CD14-positive monocyte (primary cell): ENCODE measurements around the gene EHD3. TPM values are rescaled to one million over a fixed set of nuclear protein-coding genes. Genes with fewer than 3 reads are reported as not detected.

ENCODE experiments used
- DNase-seq, 3 donors: peaks; one replicate each; pipeline ENCODE4 v3.0.0-alpha.2; 2011 to 2022
- H2AFZ ChIP-seq: 2 replicates; pipeline ENCODE4 v1.6.0; 2012; ENCODE audit warnings: mild to moderate bottlenecking, low read depth, low read length, inconsistent platforms; ENCODE audit not compliant: insufficient read depth, poor library complexity, severe bottlenecking
- H3K27ac ChIP-seq, 2 donors: 1 replicate in 1 of 2; 2 replicates in 1 of 2; pipeline ENCODE4 v1.5.1; 2012 to 2013; ENCODE audit warnings: low read length in 2 of 2, control low read depth in 1 of 2, inconsistent platforms in 1 of 2, low read depth in 1 of 2, mild to moderate bottlenecking in 1 of 2
- H3K27me3 ChIP-seq, 2 donors: one replicate each; pipeline versions ENCODE4 v1.6.0 to v1.6.1; 2011 to 2013; ENCODE audit warnings: low read length in 2 of 2; ENCODE audit not compliant: control insufficient read depth in 2 of 2, insufficient read depth in 2 of 2
- H3K36me3 ChIP-seq, 2 donors: replicated peaks in 1 of 2; 1 replicate in 1 of 2; 2 replicates in 1 of 2; pipeline versions ENCODE4 v1.5.1 to v1.6.1; 2012 to 2013; ENCODE audit warnings: low read length in 2 of 2, control low read depth in 1 of 2, inconsistent platforms in 1 of 2, mild to moderate bottlenecking in 1 of 2; ENCODE audit not compliant: insufficient read depth in 2 of 2, control insufficient read depth in 1 of 2
- H3K4me1 ChIP-seq, 2 donors: 1 replicate in 1 of 2; 2 replicates in 1 of 2; pipeline versions ENCODE4 v1.5.1 to v1.6.1; 2012 to 2013; ENCODE audit warnings: low read length in 2 of 2, control low read depth in 1 of 2, inconsistent platforms in 1 of 2, mild to moderate bottlenecking in 1 of 2, moderate library complexity in 1 of 2; ENCODE audit not compliant: insufficient read depth in 2 of 2, control insufficient read depth in 1 of 2
- H3K4me2 ChIP-seq: replicated peaks from 2 replicates; pipeline ENCODE3; 2012; ENCODE audit warnings: low read length, moderate library complexity, mild to moderate bottlenecking; ENCODE audit not compliant: poor library complexity, severe bottlenecking; ENCODE audit errors: extremely low read depth
- H3K4me3 ChIP-seq, 3 experiments: fragments of 200-600 bp in 1 of 3; sonication (generic) in 1 of 3; replicated peaks in 1 of 3; 1 replicate in 2 of 3; 2 replicates in 1 of 3; pipeline ENCODE4 v1.5.1; 2011 to 2013; ENCODE audit warnings: low read length in 3 of 3, mild to moderate bottlenecking in 3 of 3, control low read depth in 2 of 3, low read depth in 2 of 3, inconsistent platforms in 1 of 3, moderate library complexity in 1 of 3
- H3K79me2 ChIP-seq: 2 replicates; pipeline ENCODE4 v1.6.0; 2012; ENCODE audit warnings: mild to moderate bottlenecking, control low read depth, inconsistent platforms, low read length, moderate library complexity; ENCODE audit not compliant: insufficient read depth
- H3K9ac ChIP-seq: 2 replicates; pipeline ENCODE4 v1.6.0; 2017; ENCODE audit warnings: low read length, mild to moderate bottlenecking; ENCODE audit not compliant: insufficient read depth, poor library complexity, severe bottlenecking
- H3K9me3 ChIP-seq, 2 donors: replicated peaks in 1 of 2; 1 replicate in 1 of 2; 2 replicates in 1 of 2; pipeline versions ENCODE4 v1.5.1 to v1.6.1; 2012 to 2013; ENCODE audit warnings: low read length in 2 of 2, control low read depth in 1 of 2; ENCODE audit not compliant: control insufficient read depth in 1 of 2, insufficient read depth in 1 of 2
- H4K20me1 ChIP-seq: 2 replicates; pipeline ENCODE4 v1.6.0; 2012; ENCODE audit warnings: mild to moderate bottlenecking, low read length, control low read depth, moderate library complexity; ENCODE audit not compliant: insufficient read depth
- H3K27ac Mint-ChIP-seq, 7 donors: one replicate each; pipeline ENCODE4 v1.8.0; 2020; ENCODE audit warnings: mild to moderate bottlenecking in 7 of 7, mixed read lengths in 7 of 7, moderate library complexity in 6 of 7, inconsistent platforms in 2 of 7
- H3K27me3 Mint-ChIP-seq, 3 donors: one replicate each; pipeline ENCODE4 v1.8.0; 2021 to 2022; ENCODE audit warnings: low read depth in 3 of 3, mild to moderate bottlenecking in 3 of 3, mixed read lengths in 3 of 3, moderate library complexity in 3 of 3, inconsistent platforms in 1 of 3
- H3K36me3 Mint-ChIP-seq, 2 donors: one replicate each; pipeline ENCODE4 v1.8.0; 2020; ENCODE audit warnings: mixed read lengths in 2 of 2, inconsistent platforms in 1 of 2, mild to moderate bottlenecking in 1 of 2
- H3K4me1 Mint-ChIP-seq: one replicate; pipeline ENCODE4 v1.8.0; 2020; ENCODE audit warnings: mild to moderate bottlenecking, mixed read lengths
- H3K4me3 Mint-ChIP-seq, 2 donors: one replicate each; pipeline ENCODE4 v1.8.0; 2020; ENCODE audit warnings: mild to moderate bottlenecking in 2 of 2, mixed read lengths in 2 of 2, moderate library complexity in 1 of 2
- H3K9me3 Mint-ChIP-seq, 7 donors: one replicate each; pipeline ENCODE4 v1.8.0; 2020 to 2022; ENCODE audit warnings: mixed read lengths in 7 of 7, mild to moderate bottlenecking in 6 of 7, moderate library complexity in 6 of 7, inconsistent platforms in 2 of 7
- WGBS: methylation state at CpG from one replicate; pipeline ENCODE4 v1.1.5; 2013; ENCODE audit warnings: missing lambda C conversion rate; ENCODE audit not compliant: insufficient coverage; 5-methylcytosine and 5-hydroxymethylcytosine counted together
- intact Hi-C, 2 donors: fragments of 100-400 bp; cut with micrococcal nuclease; formaldehyde crosslinking; loops; one replicate each; pipeline versions ENCODE4 v1.15.0 to v1.15.1; 2023
- polyA plus RNA-seq, 3 donors: library from polyadenylated mRNA; depleted of rRNA in 1 of 3; unstranded in 2 of 3; stranded (reverse) in 1 of 3; fragments of 300-500 nt in 2 of 3; fragments of >200 nt in 1 of 3; fragmentation: Illumina TruSeq in 2 of 3; gene quantifications; 1 replicate in 2 of 3; 2 replicates in 1 of 3; pipeline ENCODE4 v1.2.3, GENCODE V29; 2012 to 2021
- TF ChIP-seq, protein P1 (sequence below): fragments of 200-600 bp; IDR thresholded peaks from one replicate; pipeline ENCODE4 v1.8.0; 2022; ENCODE audit warnings: antibody characterized with exemption, mild to moderate bottlenecking

EHD3 gene
- polyA plus RNA-seq, 3 donors = 1.1 to 1.5 (median 1.4) TPM

DNA sequence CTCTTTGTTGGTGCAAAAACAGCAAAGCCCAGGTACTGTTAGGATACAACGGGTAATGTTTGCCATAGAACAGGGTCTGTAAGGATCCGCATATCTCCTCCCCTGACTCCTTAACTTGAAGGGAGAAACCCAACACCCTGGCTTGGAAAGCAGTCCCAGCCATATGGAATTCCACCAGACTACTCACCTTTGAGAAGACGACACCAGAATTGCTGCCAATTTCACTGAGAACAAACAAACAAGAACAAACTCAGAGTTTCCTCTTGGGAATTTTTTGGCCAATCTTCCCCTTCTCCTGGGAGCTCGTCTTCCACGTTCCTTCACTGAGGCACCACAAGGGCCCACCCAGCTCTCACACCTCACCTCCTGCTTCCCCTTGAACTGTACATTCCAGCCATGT is 45.8 kb upstream of the EHD3 start:
- Histone ChIP-seq H3K4me2 (no peak overlapping the region), H3K4me3 (no peak overlapping the region), H4K20me1 (no peaks in the 10 kb centered on the region), H3K9ac (no peak overlapping the region), H3K27me3 (no peaks in the 10 kb centered on the region), H3K9me3 (no peaks in the 10 kb centered on the region), H3K36me3 (no peaks in the 10 kb centered on the region), H3K27ac (no peak overlapping the region), H3K79me2 (no peaks in the 10 kb centered on the region), H3K4me1 (no peaks in the 10 kb centered on the region), H2AFZ (no peak overlapping the region)
- TF ChIP-seq, protein P1, sequence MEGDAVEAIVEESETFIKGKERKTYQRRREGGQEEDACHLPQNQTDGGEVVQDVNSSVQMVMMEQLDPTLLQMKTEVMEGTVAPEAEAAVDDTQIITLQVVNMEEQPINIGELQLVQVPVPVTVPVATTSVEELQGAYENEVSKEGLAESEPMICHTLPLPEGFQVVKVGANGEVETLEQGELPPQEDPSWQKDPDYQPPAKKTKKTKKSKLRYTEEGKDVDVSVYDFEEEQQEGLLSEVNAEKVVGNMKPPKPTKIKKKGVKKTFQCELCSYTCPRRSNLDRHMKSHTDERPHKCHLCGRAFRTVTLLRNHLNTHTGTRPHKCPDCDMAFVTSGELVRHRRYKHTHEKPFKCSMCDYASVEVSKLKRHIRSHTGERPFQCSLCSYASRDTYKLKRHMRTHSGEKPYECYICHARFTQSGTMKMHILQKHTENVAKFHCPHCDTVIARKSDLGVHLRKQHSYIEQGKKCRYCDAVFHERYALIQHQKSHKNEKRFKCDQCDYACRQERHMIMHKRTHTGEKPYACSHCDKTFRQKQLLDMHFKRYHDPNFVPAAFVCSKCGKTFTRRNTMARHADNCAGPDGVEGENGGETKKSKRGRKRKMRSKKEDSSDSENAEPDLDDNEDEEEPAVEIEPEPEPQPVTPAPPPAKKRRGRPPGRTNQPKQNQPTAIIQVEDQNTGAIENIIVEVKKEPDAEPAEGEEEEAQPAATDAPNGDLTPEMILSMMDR = no peak
- no peaks in the 10 kb centered on the region for H3K36me3 Mint-ChIP-seq
- no peak overlapping the region for H3K27ac Mint-ChIP-seq
- H3K9me3 Mint-ChIP-seq = peaks cover 0 to 3% (median 1%) of the 10 kb centered on the region in 7 donors
- no peaks in the 10 kb centered on the region for H3K4me1 Mint-ChIP-seq
- intact Hi-C loops = no loop called here
- WGBS = 67% methylated on average over 4 of the region's 5 CpGs
- H3K27me3 Mint-ChIP-seq = peaks cover 0 to 1% (median 0%) of the 10 kb centered on the region in 3 donors
- no peak overlapping the region for H3K4me3 Mint-ChIP-seq
- DNase-seq = no peak

DNA sequence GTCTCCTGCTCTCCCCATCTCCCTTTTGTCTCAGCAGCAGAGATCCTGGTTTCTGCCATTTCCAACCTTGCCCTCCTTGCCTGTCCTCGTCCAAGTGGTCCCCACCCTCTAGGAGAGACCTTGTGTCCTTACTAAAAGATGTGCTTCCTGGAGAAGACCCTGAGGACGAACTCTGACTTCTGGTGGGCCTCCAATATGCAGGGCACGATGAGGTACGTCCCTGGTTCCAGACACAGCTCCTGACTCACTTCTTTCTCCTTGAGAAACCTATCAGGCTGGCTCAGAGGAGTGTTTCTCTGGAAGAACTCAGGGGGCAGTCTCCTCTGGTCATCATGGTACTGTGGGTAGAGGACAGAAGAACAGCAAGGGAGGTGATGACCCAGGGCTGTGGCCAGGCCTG is 44.8 kb upstream of the EHD3 start:
- H3K9me3 Mint-ChIP-seq = peaks cover 0 to 3% (median 0%) of the 10 kb centered on the region in 7 donors
- WGBS = 75% methylated on average over 2 of the region's 4 CpGs
- intact Hi-C loops = no loop called here

More for the DNA sequence above, 44.8 kb upstream of the EHD3 start:
- Histone ChIP-seq H3K79me2 (no peaks in the 10 kb centered on the region), H3K4me1 (no peaks in the 10 kb centered on the region), H3K9me3 (no peaks in the 10 kb centered on the region), H3K36me3 (no peaks in the 10 kb centered on the region), H3K27ac (no peak overlapping the region), H3K27me3 (no peaks in the 10 kb centered on the region), H2AFZ (no peak overlapping the region), H4K20me1 (no peaks in the 10 kb centered on the region), H3K4me3 (no peak overlapping the region), H3K9ac (no peak overlapping the region), H3K4me2 (no peak overlapping the region)
- Mint-ChIP-seq H3K4me1 (no peaks in the 10 kb centered on the region), H3K27ac (no peak overlapping the region), H3K4me3 (no peak overlapping the region), H3K36me3 (no peaks in the 10 kb centered on the region), H3K27me3 (peaks cover 0 to 1% (median 0%) of the 10 kb centered on the region in 3 donors)
- TF ChIP-seq, protein P1 = no peak
- no peak for DNase-seq
